Liver (tissue), 3 donors: Measurements from ENCODE around the gene MMS19.

Experiments
- HNF4G ChIP-seq: IDR thresholded peaks from 2 replicates; pipeline ENCODE4 v1.6.1; 2016; ENCODE audit warnings: antibody characterized with exemption
- REST ChIP-seq: IDR thresholded peaks from 2 replicates; pipeline ENCODE4 v1.6.1; 2016; ENCODE audit warnings: antibody characterized with exemption, mild to moderate bottlenecking
- TF ChIP-seq, protein P1 (sequence below): fragments of 150-350 bp; IDR thresholded peaks from 2 replicates; pipeline ENCODE4 v1.5.1; 2017; ENCODE audit warnings: improper control_type of control experiment, low read depth, low read length; ENCODE audit not compliant: missing input control
- donor health status: healthy.
- donor health status: healthy.

GRCh38 chr10:97482381-97482780 lies 15.8 kb downstream of the MMS19 start:
- TF ChIP-seq, protein P1, sequence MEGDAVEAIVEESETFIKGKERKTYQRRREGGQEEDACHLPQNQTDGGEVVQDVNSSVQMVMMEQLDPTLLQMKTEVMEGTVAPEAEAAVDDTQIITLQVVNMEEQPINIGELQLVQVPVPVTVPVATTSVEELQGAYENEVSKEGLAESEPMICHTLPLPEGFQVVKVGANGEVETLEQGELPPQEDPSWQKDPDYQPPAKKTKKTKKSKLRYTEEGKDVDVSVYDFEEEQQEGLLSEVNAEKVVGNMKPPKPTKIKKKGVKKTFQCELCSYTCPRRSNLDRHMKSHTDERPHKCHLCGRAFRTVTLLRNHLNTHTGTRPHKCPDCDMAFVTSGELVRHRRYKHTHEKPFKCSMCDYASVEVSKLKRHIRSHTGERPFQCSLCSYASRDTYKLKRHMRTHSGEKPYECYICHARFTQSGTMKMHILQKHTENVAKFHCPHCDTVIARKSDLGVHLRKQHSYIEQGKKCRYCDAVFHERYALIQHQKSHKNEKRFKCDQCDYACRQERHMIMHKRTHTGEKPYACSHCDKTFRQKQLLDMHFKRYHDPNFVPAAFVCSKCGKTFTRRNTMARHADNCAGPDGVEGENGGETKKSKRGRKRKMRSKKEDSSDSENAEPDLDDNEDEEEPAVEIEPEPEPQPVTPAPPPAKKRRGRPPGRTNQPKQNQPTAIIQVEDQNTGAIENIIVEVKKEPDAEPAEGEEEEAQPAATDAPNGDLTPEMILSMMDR, result no peak
- TF ChIP-seq REST (no peak), HNF4G (no peak)
